ENCODE results near the gene RNF5. TPM values are rescaled to one million over a fixed set of nuclear protein-coding genes. Genes with fewer than 3 reads are reported as not detected.

The RNF5 gene
- total and polyA plus RNA-seq, 9 of the 15 experiments (the other 6 are each of a cell fraction or from before 2014, with no cell fraction given): 62.2 to 245 (median 129) TPM

DNA sequence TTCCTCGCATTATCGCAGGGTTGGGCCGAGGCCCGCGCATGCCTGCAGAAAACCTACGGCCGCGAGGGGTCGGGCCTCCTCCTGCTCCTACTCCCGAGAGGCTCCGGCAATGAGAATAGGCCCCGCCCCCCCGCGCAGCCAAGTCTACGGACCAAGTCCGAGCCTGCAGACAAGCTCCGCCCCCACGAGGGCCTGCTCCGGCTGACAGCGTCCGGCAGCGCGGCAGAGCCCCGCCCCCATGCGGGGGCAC lies 17.4 kb downstream of the RNF5 start (continued):
- TF ChIP-seq, protein P1, sequence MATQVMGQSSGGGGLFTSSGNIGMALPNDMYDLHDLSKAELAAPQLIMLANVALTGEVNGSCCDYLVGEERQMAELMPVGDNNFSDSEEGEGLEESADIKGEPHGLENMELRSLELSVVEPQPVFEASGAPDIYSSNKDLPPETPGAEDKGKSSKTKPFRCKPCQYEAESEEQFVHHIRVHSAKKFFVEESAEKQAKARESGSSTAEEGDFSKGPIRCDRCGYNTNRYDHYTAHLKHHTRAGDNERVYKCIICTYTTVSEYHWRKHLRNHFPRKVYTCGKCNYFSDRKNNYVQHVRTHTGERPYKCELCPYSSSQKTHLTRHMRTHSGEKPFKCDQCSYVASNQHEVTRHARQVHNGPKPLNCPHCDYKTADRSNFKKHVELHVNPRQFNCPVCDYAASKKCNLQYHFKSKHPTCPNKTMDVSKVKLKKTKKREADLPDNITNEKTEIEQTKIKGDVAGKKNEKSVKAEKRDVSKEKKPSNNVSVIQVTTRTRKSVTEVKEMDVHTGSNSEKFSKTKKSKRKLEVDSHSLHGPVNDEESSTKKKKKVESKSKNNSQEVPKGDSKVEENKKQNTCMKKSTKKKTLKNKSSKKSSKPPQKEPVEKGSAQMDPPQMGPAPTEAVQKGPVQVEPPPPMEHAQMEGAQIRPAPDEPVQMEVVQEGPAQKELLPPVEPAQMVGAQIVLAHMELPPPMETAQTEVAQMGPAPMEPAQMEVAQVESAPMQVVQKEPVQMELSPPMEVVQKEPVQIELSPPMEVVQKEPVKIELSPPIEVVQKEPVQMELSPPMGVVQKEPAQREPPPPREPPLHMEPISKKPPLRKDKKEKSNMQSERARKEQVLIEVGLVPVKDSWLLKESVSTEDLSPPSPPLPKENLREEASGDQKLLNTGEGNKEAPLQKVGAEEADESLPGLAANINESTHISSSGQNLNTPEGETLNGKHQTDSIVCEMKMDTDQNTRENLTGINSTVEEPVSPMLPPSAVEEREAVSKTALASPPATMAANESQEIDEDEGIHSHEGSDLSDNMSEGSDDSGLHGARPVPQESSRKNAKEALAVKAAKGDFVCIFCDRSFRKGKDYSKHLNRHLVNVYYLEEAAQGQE (IDR thresholded peaks at IDR 0.05; ENCODE audit: borderline replicate concordance): peak; percentile 28; the same call in 1 of the 2 replicates
- TF ChIP-seq, protein P1 (CRISPR knock-in tag; IDR thresholded peaks at IDR 0.05; ENCODE audit: low read depth): no peak
- TF ChIP-seq, protein P2, sequence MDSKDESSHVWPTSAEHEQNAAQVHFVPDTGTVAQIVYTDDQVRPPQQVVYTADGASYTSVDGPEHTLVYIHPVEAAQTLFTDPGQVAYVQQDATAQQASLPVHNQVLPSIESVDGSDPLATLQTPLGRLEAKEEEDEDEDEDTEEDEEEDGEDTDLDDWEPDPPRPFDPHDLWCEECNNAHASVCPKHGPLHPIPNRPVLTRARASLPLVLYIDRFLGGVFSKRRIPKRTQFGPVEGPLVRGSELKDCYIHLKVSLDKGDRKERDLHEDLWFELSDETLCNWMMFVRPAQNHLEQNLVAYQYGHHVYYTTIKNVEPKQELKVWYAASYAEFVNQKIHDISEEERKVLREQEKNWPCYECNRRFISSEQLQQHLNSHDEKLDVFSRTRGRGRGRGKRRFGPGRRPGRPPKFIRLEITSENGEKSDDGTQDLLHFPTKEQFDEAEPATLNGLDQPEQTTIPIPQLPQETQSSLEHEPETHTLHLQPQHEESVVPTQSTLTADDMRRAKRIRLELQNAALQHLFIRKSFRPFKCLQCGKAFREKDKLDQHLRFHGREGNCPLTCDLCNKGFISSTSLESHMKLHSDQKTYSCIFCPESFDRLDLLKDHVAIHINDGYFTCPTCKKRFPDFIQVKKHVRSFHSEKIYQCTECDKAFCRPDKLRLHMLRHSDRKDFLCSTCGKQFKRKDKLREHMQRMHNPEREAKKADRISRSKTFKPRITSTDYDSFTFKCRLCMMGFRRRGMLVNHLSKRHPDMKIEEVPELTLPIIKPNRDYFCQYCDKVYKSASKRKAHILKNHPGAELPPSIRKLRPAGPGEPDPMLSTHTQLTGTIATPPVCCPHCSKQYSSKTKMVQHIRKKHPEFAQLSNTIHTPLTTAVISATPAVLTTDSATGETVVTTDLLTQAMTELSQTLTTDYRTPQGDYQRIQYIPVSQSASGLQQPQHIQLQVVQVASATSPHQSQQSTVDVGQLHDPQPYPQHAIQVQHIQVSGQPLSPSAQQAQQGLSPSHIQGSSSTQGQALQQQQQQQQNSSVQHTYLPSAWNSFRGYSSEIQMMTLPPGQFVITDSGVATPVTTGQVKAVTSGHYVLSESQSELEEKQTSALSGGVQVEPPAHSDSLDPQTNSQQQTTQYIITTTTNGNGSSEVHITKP (IDR thresholded peaks at IDR 0.05; ENCODE audit: partially characterized antibody): peak; percentile 31
- TF ChIP-seq PML (IDR thresholded peaks at IDR 0.05; ENCODE audit: low read length): no peak
- TF ChIP-seq, protein P3, sequence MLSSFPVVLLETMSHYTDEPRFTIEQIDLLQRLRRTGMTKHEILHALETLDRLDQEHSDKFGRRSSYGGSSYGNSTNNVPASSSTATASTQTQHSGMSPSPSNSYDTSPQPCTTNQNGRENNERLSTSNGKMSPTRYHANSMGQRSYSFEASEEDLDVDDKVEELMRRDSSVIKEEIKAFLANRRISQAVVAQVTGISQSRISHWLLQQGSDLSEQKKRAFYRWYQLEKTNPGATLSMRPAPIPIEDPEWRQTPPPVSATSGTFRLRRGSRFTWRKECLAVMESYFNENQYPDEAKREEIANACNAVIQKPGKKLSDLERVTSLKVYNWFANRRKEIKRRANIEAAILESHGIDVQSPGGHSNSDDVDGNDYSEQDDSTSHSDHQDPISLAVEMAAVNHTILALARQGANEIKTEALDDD (IDR thresholded peaks at IDR 0.05): no peak
- TF ChIP-seq, protein P4, sequence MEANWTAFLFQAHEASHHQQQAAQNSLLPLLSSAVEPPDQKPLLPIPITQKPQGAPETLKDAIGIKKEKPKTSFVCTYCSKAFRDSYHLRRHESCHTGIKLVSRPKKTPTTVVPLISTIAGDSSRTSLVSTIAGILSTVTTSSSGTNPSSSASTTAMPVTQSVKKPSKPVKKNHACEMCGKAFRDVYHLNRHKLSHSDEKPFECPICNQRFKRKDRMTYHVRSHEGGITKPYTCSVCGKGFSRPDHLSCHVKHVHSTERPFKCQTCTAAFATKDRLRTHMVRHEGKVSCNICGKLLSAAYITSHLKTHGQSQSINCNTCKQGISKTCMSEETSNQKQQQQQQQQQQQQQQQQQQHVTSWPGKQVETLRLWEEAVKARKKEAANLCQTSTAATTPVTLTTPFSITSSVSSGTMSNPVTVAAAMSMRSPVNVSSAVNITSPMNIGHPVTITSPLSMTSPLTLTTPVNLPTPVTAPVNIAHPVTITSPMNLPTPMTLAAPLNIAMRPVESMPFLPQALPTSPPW (CRISPR knock-in tag; IDR thresholded peaks at IDR 0.05): peak; percentile 80
- TF ChIP-seq RFX5 (IDR thresholded peaks at IDR 0.05; ENCODE audit: low read depth, low read length): 0 out of 2 replicates have a peak, but pooled peaks have one; percentile 17
- TF ChIP-seq GATA2 (CRISPR knock-in tag; IDR thresholded peaks at IDR 0.05): no peak
- TF ChIP-seq, protein P5, sequence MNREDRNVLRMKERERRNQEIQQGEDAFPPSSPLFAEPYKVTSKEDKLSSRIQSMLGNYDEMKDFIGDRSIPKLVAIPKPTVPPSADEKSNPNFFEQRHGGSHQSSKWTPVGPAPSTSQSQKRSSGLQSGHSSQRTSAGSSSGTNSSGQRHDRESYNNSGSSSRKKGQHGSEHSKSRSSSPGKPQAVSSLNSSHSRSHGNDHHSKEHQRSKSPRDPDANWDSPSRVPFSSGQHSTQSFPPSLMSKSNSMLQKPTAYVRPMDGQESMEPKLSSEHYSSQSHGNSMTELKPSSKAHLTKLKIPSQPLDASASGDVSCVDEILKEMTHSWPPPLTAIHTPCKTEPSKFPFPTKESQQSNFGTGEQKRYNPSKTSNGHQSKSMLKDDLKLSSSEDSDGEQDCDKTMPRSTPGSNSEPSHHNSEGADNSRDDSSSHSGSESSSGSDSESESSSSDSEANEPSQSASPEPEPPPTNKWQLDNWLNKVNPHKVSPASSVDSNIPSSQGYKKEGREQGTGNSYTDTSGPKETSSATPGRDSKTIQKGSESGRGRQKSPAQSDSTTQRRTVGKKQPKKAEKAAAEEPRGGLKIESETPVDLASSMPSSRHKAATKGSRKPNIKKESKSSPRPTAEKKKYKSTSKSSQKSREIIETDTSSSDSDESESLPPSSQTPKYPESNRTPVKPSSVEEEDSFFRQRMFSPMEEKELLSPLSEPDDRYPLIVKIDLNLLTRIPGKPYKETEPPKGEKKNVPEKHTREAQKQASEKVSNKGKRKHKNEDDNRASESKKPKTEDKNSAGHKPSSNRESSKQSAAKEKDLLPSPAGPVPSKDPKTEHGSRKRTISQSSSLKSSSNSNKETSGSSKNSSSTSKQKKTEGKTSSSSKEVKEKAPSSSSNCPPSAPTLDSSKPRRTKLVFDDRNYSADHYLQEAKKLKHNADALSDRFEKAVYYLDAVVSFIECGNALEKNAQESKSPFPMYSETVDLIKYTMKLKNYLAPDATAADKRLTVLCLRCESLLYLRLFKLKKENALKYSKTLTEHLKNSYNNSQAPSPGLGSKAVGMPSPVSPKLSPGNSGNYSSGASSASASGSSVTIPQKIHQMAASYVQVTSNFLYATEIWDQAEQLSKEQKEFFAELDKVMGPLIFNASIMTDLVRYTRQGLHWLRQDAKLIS (CRISPR knock-in tag; IDR thresholded peaks at IDR 0.05): 0 out of 2 replicates have a peak, but pooled peaks have one; percentile 56
- peak; percentile 85; the same call in 1 of the 2 replicates for TF ChIP-seq GABPB1 (CRISPR knock-in tag; IDR thresholded peaks at IDR 0.05)

Data from K562 (cell line).